NOMO-1 (cell line): ENCODE data around the gene MAGIX.
"Not testable (repeated sequence)": the region's sequence is repeated elsewhere in the genome, so short reads cannot be mapped to it uniquely, and the experiment has no call there.

ENCODE experiments used
- DNase-seq, 2 experiments: peaks; one replicate each; lab custom pipeline; 2025; ENCODE audit not compliant: unreplicated experiment in 2 of 2; lab: John Stamatoyannopoulos, UW

Gene MAGIX

DNA sequence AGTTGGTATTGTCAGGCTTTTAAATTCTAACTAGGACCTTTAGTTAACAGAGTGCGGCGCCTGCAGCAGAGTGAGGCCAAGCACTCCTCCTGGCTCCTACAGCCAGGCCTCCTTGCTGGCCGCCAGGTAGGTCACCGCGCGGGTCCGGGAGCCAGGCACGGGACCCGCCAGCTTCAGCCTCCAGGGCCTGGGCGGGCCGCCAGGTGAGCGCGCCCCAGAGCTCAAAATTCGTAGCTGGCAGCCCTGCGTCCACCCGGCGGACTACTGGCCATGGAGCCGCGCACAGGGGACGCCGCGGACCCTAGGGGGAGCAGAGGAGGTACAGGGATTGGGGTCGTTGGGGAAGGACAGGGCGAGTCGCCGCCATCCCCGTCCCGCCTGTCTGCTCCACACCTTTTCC is at the start of gene MAGIX:
Gene MAGIX, plus strand, starts transcription at position 139 of the 400 bp plus-strand sequence. Its CDS starts 132 bp downstream, at position 271.
- no peak for DNase-seq

DNA sequence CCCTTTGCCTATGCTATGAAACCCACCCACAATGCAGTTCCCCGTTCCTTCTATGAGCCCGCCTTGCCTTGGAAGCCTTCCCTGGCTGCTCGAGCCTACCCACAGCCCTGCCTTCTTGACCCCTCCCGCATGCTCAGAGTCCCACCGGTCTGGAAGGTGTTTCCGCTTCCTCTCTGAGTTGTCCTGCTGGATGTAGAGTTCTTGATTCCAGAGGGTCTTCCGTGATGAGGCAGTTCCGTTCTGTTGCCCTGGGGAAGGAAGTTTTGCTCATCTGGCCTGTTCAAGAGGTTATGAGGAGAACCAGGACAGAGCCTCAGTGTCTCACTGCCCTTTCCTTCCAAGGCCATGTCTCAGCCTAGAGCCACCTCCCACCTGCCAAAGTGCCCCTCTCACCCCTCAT is 46.5 kb upstream of the MAGIX start:
- no peak for DNase-seq

DNA sequence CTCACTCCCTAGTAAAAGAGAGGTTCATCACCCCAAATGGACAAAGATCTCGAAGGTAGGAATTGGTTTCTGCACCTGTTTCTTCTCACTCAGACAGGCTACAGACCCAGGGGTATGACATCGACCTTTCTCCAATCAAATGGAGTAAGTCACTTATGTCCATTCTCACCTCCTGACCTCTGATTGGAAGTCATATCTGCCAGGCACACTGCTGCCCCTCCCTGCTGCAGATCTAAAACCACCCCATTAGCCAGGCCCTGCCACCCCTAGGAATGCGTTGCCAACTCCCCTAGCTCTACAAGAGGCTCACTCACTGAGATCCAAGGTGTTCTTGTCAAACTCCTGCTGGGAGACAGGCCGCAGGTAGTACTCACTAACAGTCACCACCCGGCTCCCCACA is 45.8 kb upstream of the MAGIX start:
- DNase-seq: no peak

DNA sequence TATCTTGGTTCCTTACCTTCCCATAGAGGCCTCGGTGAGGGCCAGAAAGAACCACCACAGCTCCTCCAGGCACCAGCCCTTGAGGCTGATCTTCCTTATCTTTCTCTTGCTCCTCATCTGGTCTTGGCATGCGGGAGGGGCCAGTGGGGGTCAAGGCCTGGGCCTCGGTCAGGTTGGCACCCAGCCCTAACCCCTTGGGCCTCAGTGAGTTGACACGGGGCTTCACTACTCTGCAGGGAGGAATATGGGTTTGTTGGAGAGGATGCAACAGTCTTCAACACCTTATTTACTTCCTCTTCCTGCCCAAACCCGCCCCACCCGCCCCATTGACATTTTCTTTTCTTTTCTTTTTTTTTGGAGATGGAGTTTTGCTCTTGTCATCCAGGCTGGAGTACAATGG is 45.0 kb upstream of the MAGIX start:
- DNase-seq: no peak

DNA sequence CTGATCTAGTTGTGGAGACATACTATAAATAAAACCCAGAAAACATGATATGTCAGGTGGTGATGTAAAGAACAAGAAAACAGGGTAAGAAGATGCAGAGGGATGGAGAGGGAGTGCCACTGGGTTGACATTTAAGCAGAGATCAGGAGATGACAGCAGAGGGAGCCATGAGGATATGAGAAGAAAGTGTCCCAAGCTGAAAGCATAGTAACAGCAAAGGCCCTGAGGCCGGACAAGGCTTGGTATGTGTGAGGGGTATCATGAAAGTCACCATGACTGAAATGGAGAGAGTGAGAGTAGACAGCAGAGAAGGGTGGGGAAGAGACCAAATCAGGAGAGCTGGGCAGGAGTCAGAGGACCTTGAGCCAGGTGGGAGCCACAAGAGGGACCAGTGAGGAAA is 42.5 kb upstream of the MAGIX start:
- DNase-seq: no peak

DNA sequence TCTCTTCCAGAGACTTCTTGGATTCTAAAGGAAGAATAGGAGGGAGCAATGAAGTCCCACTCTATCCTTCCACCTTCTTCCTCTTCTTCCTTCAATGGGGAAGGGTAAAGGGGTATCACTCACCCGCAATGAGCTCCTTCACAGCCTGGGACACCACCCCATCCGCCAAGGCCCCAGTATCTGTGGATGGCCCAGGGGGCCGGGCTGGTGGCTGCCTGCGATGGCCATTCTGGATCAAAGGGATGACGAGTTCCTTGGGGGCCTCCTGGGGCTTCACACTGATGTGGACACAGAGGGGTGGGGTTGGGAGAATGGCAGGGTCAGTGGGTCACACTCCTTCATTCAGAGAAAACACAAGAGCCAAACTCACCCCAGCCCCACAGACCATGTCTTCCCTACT is 40.1 kb upstream of the MAGIX start:
- no peak for DNase-seq

DNA sequence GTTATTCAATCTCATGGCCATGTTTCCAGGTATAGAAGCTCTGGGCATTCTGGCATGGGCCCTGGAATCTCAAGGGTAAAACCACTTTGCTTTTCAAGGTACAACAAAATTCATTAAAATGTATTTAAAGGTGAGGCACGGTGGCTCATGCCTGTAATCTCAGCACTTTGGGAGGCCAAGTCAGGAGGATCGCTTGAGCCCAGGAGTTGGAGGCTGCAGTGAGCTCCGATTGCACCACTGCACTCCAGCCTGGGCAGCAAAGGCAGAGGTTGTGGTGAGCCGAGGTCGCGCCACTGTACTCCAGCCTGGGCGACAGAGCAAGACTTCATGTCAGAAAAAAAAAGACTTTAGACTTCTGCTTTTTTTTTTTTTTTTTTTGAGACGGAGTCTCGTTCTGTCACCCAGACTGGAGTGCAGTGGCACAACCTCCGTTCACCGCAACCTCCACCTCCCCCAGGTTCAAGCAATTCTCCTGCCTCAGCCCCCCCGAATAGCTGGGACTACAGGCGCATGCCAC is 34.8 kb upstream of the MAGIX start:
- peak; percentile 13 to 32 for DNase-seq

DNA sequence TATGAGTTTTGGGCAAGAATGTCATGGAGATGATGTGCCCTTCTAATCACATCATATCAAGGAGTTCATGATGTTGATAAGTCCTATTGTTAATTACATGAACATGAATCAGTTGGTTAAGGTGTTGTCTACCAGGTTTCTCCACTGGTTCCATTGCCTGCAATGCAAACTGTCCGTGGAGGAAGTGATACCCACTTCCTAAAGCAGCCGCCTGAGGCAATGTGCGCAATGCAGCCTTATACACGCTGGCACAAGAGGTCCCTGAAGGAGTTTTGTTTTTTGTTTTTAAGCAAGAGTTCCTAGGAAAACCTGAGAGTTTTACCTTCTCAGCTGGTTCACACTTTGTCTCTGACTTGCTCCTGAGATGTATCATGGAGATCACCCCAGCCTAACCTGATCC is 33.1 kb upstream of the MAGIX start:
- DNase-seq: peak; percentile 57 to 62

DNA sequence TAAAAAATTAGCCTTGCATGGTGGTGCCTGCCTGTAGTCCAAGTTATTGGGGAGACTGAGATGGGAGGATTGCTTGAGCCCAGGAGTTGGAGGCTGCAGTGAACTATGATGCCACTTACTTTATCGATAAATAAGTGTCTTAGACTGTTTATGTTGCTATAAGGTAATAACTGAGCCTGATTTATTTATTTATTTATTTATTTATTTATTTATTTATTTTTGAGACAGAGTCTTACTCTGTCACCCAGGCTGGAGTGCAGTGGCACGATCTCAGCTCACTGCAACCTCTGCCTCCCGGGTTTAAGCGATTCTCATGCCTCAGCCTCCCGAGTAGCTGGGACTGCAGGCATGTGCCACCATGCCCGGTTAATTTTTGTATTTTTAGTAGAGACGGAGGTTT is 30.3 kb upstream of the MAGIX start:
- not testable (repeated sequence) for DNase-seq

DNA sequence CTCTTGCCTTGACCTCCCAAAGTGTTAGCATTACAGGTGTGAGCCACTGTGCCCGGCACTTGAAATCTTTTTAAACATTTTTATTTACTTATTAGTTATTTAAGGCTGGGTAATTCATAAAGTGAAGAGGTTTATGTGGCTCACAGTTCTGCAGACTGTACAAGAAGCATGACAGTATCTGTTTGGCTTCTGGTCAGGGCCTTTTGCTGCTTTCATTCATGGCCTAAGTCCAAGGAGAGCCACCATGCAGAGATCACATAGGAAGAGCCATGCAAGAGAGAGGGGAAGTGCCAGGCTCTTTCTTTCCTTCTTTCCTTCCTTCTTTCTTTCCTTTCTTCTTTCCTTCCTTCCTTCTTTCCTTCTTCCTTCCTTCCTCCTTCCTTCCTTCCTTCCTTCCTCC is 28.8 kb upstream of the MAGIX start:
- no peak for DNase-seq

DNA sequence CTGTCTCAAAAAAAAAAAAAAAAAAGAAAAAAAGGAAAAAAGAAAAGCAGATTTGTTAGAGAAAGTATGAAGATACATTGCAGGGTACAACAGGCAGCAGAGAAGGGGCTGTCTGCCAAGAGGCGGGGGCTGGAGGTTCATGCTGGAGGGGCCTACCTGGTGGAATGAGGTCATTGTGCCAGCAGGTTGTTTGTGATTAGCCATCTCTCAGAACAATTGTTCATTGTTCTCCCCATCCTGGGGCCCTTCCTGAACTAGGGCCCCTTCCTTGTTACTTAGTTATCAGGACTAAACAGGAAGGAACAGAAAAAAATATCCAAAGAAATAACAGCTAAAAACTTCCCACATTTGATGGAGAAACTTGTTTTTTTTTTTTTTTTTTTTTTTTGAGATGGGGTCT is 25.1 kb upstream of the MAGIX start:
- no peak for DNase-seq

DNA sequence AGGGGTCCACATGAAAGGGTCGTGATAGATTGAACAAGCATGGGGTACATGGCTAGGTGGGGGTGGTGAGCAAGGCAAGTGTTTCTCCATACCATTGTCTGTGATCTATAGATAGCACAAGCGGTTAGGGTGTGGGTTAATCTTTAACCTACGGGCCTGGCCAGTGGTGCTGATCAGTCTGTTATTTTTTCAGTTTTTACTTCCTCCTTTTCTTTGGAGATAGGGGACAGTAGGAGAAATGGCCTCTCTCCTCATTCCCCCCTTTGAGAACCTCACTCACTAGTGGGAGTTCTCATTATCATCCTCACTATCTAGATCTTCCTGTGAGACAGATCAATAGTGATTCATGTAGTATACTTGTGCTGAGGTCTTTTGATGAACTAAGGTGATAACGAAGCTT is 22.8 kb upstream of the MAGIX start:
- DNase-seq: no peak

DNA sequence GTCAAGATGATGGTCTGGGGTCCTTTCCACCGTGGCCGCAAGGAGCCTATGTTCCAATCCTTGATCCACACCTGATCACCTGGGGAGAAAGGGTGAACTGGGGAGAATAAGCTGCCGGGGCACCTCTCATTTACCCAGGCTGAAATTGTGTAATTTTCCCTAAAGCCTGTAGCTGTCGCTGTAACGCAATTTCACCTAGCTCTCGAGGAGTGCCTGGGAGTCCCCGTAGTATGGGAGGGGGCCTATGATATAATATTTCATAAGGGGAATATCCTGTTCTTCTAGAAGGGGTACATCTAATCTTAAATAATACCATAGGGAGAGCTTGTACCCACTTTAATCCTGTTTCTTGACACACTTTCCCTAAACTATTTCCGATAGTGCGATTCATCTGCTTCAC is 20.3 kb upstream of the MAGIX start:
- DNase-seq: not testable (repeated sequence)

DNA sequence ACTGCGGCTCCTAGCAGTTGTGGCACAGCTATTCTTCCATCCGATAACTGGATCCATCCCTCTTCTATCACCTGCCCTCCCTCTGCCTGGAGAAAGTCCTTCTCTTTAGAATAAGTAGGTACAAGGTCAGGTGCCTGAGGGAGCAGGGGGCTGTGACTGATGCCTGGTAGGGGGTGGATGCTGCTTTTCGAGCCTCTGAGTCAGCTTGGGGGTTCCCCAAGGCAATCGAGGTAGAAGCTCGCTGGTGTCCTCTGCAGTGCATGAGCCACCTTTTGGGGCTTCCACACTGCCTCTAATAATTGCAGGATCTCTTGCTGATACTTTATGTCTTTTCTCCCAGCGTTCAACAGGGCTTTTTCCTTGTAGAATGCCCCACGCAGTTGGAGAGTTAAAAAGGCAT is 19.4 kb upstream of the MAGIX start:
- DNase-seq: not testable (repeated sequence)

DNA sequence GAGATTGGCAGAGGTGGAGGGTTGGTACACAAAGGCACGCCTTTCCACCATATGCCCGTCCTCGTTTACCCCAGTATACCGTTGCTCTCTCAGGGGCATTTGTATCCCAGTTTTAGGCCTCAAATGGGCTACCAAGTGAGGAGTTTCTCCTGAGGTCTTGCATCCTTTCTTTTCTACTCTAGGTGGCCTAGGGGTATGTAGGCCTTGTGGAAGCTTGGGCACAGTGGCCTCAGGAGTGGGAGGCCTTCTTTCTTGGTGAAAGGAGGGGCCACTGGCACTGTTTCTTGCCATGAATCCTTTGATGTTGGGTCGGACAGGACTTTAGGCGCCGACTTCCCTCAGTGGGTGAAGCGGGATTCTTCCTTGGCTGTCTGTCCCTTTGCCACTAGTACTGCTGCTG is 15.3 kb upstream of the MAGIX start:
- DNase-seq: no peak

DNA sequence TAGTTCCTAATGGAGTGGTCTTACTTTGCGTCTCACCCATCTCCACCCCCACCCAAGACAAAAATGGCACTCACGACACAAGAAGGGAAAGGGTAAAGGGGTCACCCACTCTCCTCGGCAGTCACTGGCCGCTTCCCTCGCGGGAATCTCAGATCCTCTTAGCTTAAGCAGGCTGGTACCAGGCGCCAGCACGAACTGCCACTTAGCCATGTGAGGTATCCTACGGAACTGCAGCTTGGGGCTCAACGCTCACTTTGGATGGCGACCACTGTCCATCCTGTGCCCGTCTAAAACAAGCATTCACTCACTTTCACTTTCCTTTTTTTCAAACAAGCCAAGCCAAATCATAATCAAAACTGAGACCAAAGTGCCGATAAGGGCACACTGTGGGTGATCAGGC is 14.6 kb upstream of the MAGIX start:
- DNase-seq: no peak

DNA sequence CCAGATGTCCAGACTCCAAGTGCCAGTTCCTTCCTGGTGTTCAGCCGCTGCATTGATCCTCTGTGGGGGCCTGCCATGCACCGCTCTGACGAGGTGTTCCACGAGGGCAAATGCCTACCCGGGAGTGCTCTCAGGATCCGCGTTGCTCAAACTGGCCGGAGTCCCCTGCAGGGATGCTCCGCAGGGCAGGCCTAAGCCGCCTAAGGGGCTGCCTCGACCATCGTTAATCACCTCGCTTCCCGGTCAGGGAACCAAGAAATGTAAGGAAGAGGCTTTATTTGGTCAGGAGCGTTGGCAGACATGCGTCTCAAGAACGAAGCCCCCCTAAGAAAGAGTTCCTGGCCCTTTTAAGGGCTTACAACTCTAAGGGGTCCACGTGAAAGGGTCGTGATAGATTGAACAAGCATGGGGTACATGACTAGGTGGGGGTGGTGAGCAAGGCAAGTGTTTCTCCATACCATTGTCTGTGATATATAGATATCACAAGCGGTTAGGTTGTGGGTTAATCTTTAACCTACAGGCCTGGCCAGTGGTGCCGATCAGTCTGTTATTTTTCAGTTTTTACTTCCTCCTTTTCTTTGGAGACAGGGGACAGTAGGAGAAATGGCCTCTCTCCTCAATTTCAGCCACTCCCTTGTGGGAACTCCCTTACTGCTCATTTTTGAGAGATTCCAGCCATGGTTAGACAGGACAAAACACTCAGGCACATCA is 14.0 kb upstream of the MAGIX start:
- DNase-seq: not testable (repeated sequence)

DNA sequence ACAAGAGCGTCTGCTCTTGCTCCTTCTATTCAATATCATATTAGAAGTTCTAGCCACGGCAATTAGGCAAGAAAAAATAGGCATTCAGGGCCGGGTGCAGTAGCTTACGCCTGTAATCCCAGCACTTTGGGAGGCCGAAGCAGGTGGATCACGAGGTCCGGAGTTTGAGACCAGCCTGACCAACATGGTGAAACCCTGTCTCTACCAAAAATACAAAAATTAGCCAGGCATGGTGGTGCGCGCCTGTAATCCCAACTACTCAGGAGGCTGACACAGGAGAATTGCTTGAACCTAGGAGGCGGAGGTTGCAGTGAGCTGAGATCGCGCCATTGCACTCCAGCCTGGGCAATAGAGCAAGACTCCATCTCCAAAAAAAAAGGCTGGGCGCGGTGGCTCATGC is 13.3 kb upstream of the MAGIX start:
- not testable (repeated sequence) for DNase-seq

DNA sequence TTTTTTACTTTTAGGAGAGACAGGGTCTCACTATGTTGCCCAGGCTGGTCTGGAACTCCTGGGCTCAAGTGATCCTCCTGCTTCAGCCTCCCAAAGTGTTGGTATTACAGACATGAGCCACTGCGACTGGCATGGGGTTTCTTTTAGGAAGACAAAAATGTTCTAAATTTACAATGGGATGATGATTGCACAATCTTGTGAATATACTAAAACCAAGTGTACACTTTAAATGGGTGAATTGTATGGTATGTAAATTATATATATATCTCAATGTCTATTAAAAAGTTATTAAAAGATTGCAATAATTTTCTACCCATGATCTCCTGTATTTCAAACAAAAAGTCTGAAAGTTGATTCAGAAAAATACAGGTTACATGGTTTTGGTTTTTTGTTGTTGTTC is 9.1 kb upstream of the MAGIX start:
- DNase-seq: no peak

DNA sequence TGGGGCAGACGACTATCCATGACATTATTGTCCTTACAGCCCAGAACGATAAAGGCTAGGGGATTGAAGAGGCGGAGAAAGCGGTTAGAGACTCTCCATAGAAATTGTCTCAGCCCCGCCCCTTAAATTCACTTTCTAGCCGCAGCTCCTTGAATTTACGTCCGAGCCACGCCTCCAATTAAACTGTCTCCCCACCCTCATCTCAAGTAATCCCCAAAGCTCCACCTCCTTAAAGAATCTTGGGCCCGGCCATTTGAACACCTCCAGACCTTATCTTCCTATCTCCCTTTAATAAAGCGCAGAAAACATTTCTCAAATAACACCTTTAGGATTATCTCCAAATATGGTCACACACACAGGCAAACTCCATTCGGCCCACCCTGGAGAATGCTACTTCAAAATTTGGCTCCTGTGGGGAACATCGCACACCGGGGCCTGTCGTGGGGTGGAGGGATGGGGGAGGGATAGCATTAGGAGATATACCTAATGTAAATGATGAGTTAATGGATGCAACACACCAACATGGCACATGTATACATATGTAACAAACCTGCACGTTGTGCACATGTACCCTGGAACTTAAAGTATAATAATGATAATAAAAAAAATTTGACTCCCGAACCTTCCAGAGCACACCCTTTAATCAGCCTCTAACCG is 7.2 kb upstream of the MAGIX start:
- DNase-seq: peak; percentile 85 to 90

DNA sequence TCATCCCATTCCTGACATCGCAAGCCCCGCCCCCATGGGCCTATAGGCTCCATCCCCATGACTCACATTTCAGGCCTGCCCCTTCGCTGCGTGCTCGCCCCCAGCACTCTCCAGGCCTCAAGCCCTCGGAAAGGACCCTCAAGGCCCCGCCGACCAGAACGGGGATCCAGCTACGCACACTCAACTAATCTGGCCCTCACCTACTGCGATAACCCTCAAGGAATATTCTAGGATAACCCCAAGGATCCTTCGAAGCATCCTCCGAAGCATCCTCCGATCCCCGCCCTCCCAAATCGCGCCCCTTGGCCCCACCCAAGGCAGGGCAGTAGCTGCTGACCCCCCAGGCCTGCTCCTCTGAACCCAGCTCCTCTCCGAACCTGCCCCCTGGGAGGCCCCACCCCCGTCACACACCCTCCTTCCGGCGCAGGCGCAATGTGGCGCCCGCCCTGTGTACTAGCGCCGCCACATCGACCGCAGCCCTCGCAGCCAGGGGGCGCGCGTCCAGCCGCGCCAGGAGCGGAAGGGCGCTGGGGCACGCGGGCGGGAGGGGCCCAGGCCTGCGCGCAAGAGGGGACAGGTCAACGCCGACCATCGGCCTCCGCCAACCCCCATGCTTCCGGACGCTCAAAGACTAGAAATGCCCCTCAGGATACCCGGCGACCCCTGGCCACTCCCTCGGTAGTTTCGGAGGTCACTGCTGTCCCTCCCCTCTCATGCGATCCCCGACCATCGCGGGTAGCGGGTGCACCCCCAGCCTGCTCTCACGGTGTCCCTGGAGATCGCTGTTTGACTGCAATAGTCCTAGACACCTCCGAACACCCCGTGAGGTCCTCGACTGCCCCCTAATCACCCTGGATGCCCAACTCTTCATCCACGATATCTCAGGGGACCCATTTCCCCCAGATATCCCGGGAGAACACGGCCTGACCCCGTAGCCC is 6.4 kb upstream of the MAGIX start:
- peak; percentile 63 to 78 for DNase-seq
